Heart left ventricle (tissue), 13 donors: ENCODE measurements around the gene FOXL1.

ENCODE experiments used
- POLR2A ChIP-seq, 2 donors: fragments of 450-650 bp; IDR thresholded peaks; one replicate each; pipeline ENCODE4 v1.6.1; 2017; ENCODE audit warnings: antibody characterized with exemption in 2 of 2, mild to moderate bottlenecking in 2 of 2, moderate library complexity in 2 of 2
- TF ChIP-seq, protein P1 (sequence below), 12 donors: fragments of 200-600 bp; sonication (generic) in 4 of 12; IDR thresholded peaks; one replicate each; pipeline versions ENCODE4 v1.5.0 to v1.8.0; 2018 to 2022; ENCODE audit warnings: antibody characterized with exemption in 12 of 12, mild to moderate bottlenecking in 5 of 12
- donor health status: ischemic (EF 13 %, LVEDD 7.1; RV severe dilation, severe dysfunction).
- donor health status: DM: no; HTN: yes; CAD: no.
- donor health status: DM: no; HTN: no; CAD: no.
- donor health status: ischemic (EF 25% LVEDD 6.9; RV normal size, moderate dysfunction).
- donor health status: ischemic (EF 25% LVEDD 5.7; RV mildly dilated, moderate dysfunction).
- donor health status: ischemic (EF 35%, LVEDD 5.7; RV mildly dilated, moderate dysfunction).
- donor health status: nonischemic (EF 11% LVEDD 7.7; RV severe dilation, severe dysfunction).
- donor health status: DM: yes; HTN: yes; CAD: no.
- donor health status: PGD.
- donor health status: ischemic (EF 29% LVEDD 5.4; RV normal size, mild dysfunction).
- donor health status: nonischemic (EF 23%, LVEDD 6.1; RV moderate dilation, normal function).

DNA sequence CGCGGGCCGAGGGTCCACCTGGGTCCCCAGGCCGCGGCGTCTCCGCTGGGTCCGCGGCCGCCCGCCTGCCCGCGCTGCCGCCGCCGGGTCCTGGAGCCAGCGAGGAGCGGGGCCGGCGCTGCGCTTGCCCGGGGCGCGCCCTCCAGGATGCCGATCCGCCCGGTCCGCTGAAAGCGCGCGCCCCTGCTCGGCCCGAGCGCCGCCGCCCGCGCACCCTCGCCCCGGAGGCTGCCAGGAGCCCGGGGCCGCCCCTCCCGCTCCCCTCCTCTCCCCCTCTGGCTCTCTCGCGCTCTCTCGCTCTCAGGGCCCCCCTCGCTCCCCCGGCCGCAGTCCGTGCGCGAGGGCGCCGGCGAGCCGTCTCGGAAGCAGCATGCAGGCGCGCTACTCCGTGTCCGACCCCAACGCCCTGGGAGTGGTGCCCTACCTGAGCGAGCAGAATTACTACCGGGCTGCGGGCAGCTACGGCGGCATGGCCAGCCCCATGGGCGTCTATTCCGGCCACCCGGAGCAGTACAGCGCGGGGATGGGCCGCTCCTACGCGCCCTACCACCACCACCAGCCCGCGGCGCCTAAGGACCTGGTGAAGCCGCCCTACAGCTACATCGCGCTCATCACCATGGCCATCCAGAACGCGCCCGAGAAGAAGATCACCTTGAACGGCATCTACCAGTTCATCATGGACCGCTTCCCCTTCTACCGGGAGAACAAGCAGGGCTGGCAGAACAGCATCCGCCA is 11.2 kb upstream of the FOXL1 start:
- TF ChIP-seq, protein P1, sequence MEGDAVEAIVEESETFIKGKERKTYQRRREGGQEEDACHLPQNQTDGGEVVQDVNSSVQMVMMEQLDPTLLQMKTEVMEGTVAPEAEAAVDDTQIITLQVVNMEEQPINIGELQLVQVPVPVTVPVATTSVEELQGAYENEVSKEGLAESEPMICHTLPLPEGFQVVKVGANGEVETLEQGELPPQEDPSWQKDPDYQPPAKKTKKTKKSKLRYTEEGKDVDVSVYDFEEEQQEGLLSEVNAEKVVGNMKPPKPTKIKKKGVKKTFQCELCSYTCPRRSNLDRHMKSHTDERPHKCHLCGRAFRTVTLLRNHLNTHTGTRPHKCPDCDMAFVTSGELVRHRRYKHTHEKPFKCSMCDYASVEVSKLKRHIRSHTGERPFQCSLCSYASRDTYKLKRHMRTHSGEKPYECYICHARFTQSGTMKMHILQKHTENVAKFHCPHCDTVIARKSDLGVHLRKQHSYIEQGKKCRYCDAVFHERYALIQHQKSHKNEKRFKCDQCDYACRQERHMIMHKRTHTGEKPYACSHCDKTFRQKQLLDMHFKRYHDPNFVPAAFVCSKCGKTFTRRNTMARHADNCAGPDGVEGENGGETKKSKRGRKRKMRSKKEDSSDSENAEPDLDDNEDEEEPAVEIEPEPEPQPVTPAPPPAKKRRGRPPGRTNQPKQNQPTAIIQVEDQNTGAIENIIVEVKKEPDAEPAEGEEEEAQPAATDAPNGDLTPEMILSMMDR (IDR thresholded peaks at IDR 0.05): no peak
- TF ChIP-seq POLR2A (IDR thresholded peaks at IDR 0.05): no peak
